ENCODE measurements around the gene SPATA3. TPM values are rescaled to one million over a fixed set of nuclear protein-coding genes. Genes with fewer than 3 reads are reported as not detected.

Gene SPATA3
- total and polyA plus RNA-seq, 2 of the 13 experiments (the other 11 are each of a cell fraction or from before 2014, with no cell fraction given), result not detected

DNA sequence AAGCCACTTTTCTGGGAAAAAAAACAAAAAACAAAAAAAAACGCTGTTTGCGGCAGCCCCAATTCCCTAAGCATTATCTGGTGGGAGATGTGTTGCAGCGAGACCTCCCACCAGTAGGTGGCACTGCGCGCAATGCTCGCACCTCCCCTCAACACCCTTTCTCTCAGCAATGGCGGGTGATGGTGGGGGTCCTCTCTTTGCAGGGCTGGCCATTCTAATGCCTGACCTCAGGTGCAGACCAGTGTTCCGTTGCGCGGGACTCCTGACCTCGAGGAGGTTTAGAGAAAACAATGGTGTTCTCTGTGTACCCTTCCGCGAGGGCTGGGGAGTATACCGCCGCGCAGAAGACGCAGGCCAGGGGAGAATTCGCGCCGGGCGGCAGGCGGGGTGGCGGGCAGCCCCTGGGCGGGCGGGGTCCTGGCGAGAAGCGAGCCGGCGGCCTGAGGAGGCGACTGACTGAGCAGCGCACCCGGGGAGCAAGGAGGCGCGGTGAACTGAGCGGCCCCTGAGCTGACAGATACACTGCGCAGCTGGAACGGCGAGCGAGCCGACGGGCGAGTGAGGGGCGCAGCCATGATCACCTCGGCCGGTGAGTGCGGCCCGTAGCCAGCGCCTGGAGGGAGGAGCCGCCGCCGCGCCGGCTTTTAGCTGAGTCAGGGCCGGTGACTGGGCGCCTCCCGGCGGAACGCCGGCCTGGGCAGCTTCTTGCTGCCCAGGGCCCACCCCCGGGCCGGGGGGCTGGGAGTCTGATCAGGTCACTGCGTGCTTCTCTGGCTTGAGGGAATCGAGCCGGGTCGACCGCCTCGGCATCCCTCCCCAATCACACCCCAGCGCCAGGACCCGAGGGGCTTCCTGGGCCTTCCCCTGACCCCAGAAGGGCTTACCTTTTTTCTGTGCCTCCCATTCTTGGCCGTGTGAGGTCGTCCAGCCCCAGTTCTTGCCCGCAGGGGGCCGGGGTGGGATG is 60.8 kb downstream of the SPATA3 start, which contains the start of gene PSMD1 (continued):
- TF ChIP-seq MATR3 (CRISPR knock-in tag; IDR thresholded peaks at IDR 0.05), result no peak
- no peak for TF ChIP-seq ZNF713 (CRISPR knock-in tag; IDR thresholded peaks at IDR 0.05)
- peak; percentile 87 for TF ChIP-seq MAFG (CRISPR knock-in tag; IDR thresholded peaks at IDR 0.05)
- TF ChIP-seq TBL1XR1 (IDR thresholded peaks at IDR 0.05; ENCODE audit: borderline replicate concordance, low read length, partially characterized antibody), result peak; percentile 45
- TF ChIP-seq GTF3A (CRISPR knock-in tag; conservative IDR thresholded peaks at IDR 0.05), result no peak
- peak; percentile 80 for TF ChIP-seq HNRNPLL (IDR thresholded peaks at IDR 0.05; ENCODE audit: low read depth, low read length, poor library complexity, severe bottlenecking)
- no peak for TF ChIP-seq RORA (CRISPR knock-in tag; IDR thresholded peaks at IDR 0.05)
- 0 out of 2 replicates have a peak, but pooled peaks have one; percentile 67 for TF ChIP-seq ZNF816 (CRISPR knock-in tag; IDR thresholded peaks at IDR 0.05; ENCODE audit: borderline replicate concordance)
- TF ChIP-seq NFIC (IDR thresholded peaks at IDR 0.05; ENCODE audit: low read length), result no peak
- peak; percentile 20 for TF ChIP-seq ZNF891 (CRISPR knock-in tag; IDR thresholded peaks at IDR 0.05)
- peak; percentile 37 for TF ChIP-seq FOXA3 (CRISPR knock-in tag; IDR thresholded peaks at IDR 0.05)
- TF ChIP-seq NFKBIZ (CRISPR knock-in tag; IDR thresholded peaks at IDR 0.05), result 0 out of 2 replicates have a peak, but pooled peaks have one; percentile 1
- TF ChIP-seq NFE2 (CRISPR knock-in tag; IDR thresholded peaks at IDR 0.05), result no peak
- TF ChIP-seq MEIS1 (CRISPR knock-in tag; IDR thresholded peaks at IDR 0.05; ENCODE audit: borderline replicate concordance), result 0 out of 2 replicates have a peak, but pooled peaks have one; percentile 16
- no peak for TF ChIP-seq GRHL1 (CRISPR knock-in tag; conservative IDR thresholded peaks at IDR 0.05)
- TF ChIP-seq ZNF773 (CRISPR knock-in tag; IDR thresholded peaks at IDR 0.05; ENCODE audit: borderline replicate concordance), result no peak
- no peak for TF ChIP-seq ZNF17 (CRISPR knock-in tag; IDR thresholded peaks at IDR 0.05)
- no peak for TF ChIP-seq HMG20A (CRISPR knock-in tag; IDR thresholded peaks at IDR 0.05; ENCODE audit: borderline replicate concordance)
- TF ChIP-seq KAT8 (CRISPR knock-in tag; IDR thresholded peaks at IDR 0.05), result peak; percentile 95
- TF ChIP-seq MIXL1 (CRISPR knock-in tag; IDR thresholded peaks at IDR 0.05), result no peak; the same call in 1 of the 2 replicates
- no peak for TF ChIP-seq RNF219 (CRISPR knock-in tag; IDR thresholded peaks at IDR 0.05)
- no peak for TF ChIP-seq ZNF121 (CRISPR knock-in tag; IDR thresholded peaks at IDR 0.05)
- TF ChIP-seq CHD2 (IDR thresholded peaks at IDR 0.05; ENCODE audit: low read depth, low read length), result peak; percentile 14; the same call in 1 of the 2 replicates
- peak; percentile 69; the same call in 1 of the 3 replicates for TF ChIP-seq MXI1 (IDR thresholded peaks at IDR 0.05; ENCODE audit: borderline replicate concordance, low read depth, low read length)
- TF ChIP-seq, protein P1, sequence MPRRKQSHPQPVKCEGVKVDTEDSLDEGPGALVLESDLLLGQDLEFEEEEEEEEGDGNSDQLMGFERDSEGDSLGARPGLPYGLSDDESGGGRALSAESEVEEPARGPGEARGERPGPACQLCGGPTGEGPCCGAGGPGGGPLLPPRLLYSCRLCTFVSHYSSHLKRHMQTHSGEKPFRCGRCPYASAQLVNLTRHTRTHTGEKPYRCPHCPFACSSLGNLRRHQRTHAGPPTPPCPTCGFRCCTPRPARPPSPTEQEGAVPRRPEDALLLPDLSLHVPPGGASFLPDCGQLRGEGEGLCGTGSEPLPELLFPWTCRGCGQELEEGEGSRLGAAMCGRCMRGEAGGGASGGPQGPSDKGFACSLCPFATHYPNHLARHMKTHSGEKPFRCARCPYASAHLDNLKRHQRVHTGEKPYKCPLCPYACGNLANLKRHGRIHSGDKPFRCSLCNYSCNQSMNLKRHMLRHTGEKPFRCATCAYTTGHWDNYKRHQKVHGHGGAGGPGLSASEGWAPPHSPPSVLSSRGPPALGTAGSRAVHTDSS (CRISPR knock-in tag; conservative IDR thresholded peaks at IDR 0.05), result no peak
- TF ChIP-seq ZNF446 (CRISPR knock-in tag; IDR thresholded peaks at IDR 0.05), result no peak
